ENCODE data around the gene TMEM150A. TPM values are rescaled to one million over a fixed set of nuclear protein-coding genes. Genes with fewer than 3 reads are reported as not detected.
"Not testable (repeated sequence)": the region's sequence is repeated elsewhere in the genome, so short reads cannot be mapped to it uniquely, and the experiment has no call there.

The TMEM150A gene, protein sequence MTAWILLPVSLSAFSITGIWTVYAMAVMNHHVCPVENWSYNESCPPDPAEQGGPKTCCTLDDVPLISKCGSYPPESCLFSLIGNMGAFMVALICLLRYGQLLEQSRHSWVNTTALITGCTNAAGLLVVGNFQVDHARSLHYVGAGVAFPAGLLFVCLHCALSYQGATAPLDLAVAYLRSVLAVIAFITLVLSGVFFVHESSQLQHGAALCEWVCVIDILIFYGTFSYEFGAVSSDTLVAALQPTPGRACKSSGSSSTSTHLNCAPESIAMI
- 15.8 TPM for total RNA-seq

- intact Hi-C loops (cut with DNase I) = loop anchor here (10.0 kb wide), 1 partner anchor 568 kb away; no protein-coding TSS in a partner anchor
These were observed at the start of gene TMEM150A for GRCh38 chr2:85602476-85603234. TSS of gene TMEM150A (minus strand) at chr2:85602698. CDS start at chr2:85601948, 750 bp downstream.

GRCh38 chr2:85652056-85652455, 49.6 kb upstream of the TMEM150A start:
- no peak for DNase-seq (ENCODE audit: low spot score)
- intact Hi-C loops (cut with DNase I) = no loop called here
- ATAC-seq = no peak

More at GRCh38 chr2:85602476-85603234, at the start of gene TMEM150A:
- peak; percentile 97 for DNase-seq (ENCODE audit: low spot score)
- peak; percentile 96 for ATAC-seq

DNA sequence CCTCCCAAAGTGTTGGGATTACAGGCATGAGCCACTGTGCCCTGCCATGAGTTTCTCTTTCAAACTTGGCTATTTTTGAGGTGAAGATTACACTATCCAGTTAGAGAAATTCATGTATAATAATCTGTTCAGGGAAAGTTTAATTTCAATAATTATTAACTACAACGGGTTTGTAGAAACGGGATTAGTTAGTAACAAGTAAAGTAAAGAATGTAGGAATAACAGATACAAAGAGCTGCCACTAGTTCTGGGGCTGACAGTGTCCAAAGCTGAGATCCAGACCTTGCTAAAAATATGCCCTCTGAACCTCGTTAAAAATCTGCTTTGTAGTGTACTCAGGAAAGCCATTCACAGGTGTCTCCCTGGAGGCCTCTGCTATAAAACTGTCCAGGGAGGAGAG, 48.6 kb upstream of the TMEM150A start:
- ATAC-seq (no peak), DNase-seq (ENCODE audit: low spot score) (no peak)
- intact Hi-C loops (cut with DNase I) = no loop called here

- DNase-seq (ENCODE audit: low spot score) (no peak), ATAC-seq (no peak)
- intact Hi-C loops (cut with DNase I) = no loop called here
These were observed 48.0 kb upstream of the TMEM150A start for GRCh38 chr2:85650456-85650855.

DNA sequence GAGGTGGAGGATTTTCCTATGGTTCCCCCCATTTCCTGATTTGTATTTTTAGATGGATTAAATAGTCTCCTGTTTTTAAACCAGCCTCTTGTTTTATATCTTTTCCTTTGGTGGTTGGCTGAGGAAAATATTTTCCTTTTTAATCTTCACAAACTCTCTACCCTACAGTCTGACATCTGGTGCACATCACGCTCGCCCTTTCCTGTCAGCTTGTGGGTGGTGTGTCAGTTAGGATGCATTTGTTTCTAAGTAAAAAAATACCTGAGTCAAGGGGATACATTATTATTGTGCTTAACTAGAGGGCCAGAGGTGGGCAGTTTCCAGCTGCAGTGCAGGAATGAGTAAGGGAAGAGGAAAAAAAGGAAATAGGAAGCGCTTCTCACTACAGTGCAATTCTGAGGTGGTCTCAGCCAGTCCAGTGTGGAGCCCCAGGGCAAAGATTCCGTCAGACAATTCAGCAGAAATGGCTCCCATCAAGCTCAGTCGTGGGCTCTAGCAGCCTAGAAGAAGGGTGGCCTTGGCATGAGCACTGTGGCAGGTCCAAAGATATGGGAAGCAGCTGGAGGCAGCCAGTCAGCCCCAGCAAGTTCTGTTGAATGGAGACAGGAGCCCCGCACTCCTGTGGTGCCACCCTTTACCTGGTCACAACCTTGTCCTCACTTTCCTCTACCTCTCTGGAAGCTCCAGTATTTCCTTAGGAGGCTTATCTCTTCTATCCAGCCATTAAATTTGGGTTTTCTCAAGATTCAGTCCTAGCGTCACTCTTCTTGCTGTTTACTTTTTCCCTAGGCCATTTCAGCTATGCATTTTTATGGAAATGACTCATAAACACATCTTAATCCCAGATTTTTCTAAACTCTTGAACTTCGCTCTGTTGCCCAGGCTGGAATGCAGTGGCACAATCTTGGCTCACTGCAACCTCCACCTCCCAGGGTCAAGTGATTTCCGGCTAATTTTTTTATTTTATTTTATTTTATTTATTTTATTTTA, 47.0 kb upstream of the TMEM150A start:
- ATAC-seq (no peak), DNase-seq (ENCODE audit: low spot score) (no peak)
- intact Hi-C loops (cut with DNase I) = no loop called here

GRCh38 chr2:85648619-85649018, 46.1 kb upstream of the TMEM150A start:
- DNase-seq (ENCODE audit: low spot score) (no peak), ATAC-seq (no peak)
- intact Hi-C loops (cut with DNase I) = no loop called here

GRCh38 chr2:85647823-85648526, 45.5 kb upstream of the TMEM150A start:
- intact Hi-C loops (cut with DNase I) = no loop called here
- ATAC-seq (no peak), DNase-seq (ENCODE audit: low spot score) (peak; percentile 28)

DNA sequence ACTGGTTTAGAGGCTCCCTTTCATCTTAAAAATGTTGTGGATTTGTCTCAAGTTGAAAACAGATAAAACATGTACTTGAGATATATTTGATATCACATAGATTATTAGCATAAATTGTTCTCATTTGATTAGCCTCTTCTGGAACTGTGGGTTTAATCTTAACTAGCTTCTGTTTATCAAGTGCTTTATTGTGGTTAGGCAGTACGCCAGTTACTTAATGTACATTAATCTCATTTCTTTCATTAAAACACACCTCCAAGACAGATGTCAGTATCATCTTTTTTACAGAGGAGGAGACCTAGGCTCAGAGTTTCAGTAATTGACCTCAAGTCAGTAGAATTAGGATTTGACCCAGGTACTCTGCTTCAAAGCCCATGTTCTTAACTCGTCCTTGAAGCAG, 43.7 kb upstream of the TMEM150A start:
- no peak for DNase-seq (ENCODE audit: low spot score)
- ATAC-seq = no peak
- intact Hi-C loops (cut with DNase I) = no loop called here

- DNase-seq (ENCODE audit: low spot score) = peak; percentile 14
- intact Hi-C loops (cut with DNase I) = no loop called here
- no peak for ATAC-seq
These were observed 42.4 kb upstream of the TMEM150A start for GRCh38 chr2:85644909-85645308.

DNA sequence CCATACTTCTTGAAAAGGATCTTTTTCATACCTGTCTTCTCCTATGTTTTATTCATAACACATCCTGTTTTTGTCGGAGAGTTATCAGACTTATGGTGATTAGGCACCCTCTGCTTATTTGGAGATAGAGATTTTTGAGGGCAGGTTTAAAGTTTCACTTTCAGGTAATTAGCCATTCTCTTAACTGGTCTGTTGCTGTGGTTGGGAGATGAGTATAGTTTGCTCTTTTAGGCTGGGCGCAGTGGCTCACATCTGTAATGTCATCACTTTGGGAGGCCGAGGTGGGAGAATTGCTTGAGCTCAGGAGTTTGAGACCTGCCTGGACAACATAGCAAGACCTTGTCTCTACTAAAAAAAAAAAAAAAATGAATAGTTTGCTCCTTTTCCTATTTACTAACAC, 40.2 kb upstream of the TMEM150A start:
- no peak for DNase-seq (ENCODE audit: low spot score)
- no peak for ATAC-seq
- intact Hi-C loops (cut with DNase I) = no loop called here

- no peak for ATAC-seq
- peak; percentile 10 for DNase-seq (ENCODE audit: low spot score)
- intact Hi-C loops (cut with DNase I) = loop anchor here (10.0 kb wide), 2 partner anchors 79 to 179 kb away; no protein-coding TSS in a partner anchor
These were observed 33.1 kb upstream of the TMEM150A start for GRCh38 chr2:85635636-85636035.

DNA sequence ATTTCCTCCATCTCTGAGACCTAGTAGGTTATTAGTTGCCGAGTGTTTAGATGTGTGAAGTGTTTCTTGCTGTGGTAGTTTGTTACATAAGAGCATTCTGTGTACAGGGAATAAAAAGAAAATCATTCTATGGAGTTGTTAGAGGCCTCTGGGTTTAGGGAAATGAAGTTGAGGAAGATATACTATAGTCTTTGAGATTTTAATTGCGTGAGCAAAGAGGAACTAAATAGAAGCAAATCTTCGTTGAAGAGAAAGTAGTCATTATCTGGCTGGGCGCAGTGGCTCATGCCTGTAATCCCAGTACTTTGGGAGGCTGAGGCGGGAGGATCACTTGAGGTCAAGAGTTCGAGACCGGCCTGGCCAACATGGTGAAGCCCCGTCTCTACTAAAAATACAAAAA, 32.5 kb upstream of the TMEM150A start:
- intact Hi-C loops (cut with DNase I) = loop anchor here (10.0 kb wide), 2 partner anchors 80 to 180 kb away; no protein-coding TSS in a partner anchor
- ATAC-seq = no peak
- DNase-seq (ENCODE audit: low spot score) = peak; percentile 22

- intact Hi-C loops (cut with DNase I) = loop anchor here (10.0 kb wide), 2 partner anchors 83 to 183 kb away; no protein-coding TSS in a partner anchor
- DNase-seq (ENCODE audit: low spot score) (peak; percentile 8), ATAC-seq (no peak)
These were observed 28.8 kb upstream of the TMEM150A start for GRCh38 chr2:85631316-85631715.

DNA sequence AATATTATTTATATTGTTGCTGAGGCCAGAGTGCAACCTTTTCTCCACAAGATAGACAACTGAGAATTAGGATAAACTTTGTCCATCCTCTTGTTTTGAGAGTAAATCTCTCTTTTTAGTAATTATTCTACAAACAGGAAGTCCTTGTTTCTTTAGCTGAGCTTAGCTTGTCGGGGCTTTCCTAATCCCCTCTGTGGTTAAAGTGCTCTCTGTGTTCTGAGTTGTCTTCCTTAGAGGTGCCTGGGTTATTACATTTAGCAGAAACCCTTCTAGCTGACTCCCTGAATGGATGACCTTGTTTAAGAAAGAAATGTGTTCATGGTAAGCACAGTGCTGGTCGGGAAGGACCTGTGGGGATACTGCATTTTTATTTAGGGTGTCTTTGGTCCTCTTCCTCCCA, 26.2 kb upstream of the TMEM150A start:
- ATAC-seq = no peak
- no peak for DNase-seq (ENCODE audit: low spot score)
- intact Hi-C loops (cut with DNase I) = no loop called here

GRCh38 chr2:85623991-85624390, 21.5 kb upstream of the TMEM150A start:
- ATAC-seq (no peak), DNase-seq (ENCODE audit: low spot score) (peak; percentile 12)
- intact Hi-C loops (cut with DNase I) = no loop called here

- DNase-seq (ENCODE audit: low spot score) = no peak
- intact Hi-C loops (cut with DNase I) = no loop called here
- no peak for ATAC-seq
These were observed 18.8 kb upstream of the TMEM150A start for GRCh38 chr2:85621338-85621737.

DNA sequence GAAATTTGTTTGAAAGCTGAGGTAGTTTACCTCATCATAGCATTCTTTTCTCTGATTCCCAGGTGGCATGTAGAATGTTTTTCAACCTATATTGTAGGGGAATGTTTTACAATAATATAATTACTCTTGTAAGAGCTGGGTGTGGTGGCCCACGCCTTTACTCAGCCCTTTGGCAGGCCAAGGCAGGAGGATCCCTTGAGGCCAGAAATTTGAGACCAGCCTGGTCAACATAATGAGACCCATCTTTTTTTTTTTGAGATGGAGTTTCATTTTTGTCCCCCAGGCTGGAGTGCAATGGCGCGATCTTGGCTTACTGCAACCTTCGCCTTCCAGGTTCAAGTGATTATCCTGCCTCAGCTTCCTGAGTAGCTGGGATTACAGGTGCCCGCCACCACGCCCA, 17.1 kb upstream of the TMEM150A start:
- intact Hi-C loops (cut with DNase I) = loop anchor here (10.0 kb wide), 1 partner anchor 445 kb away; no protein-coding TSS in a partner anchor
- ATAC-seq = no peak
- peak; percentile 15 for DNase-seq (ENCODE audit: low spot score)

- DNase-seq (ENCODE audit: low spot score); ATAC-seq: not testable (repeated sequence)
- intact Hi-C loops (cut with DNase I) = loop anchor here (10.0 kb wide), 1 partner anchor 447 kb away; no protein-coding TSS in a partner anchor
These were observed 15.2 kb upstream of the TMEM150A start for GRCh38 chr2:85617723-85618122.

Measured in sciatic nerve (tissue), 2 donors.